Endothelial cell of umbilical vein (primary cell): ENCODE data around the gene CACNA1S. TPM values are rescaled to one million over a fixed set of nuclear protein-coding genes. Genes with fewer than 3 reads are reported as not detected.

Experiments used
- BruUV-seq: library from RNA; stranded (reverse); fragments of 400-500 nt; replicated peaks from 2 replicates; lab custom pipeline; 2021; lab: Mats Ljungman, UMichigan
- CTCF ChIA-PET: fragments of 300-600, 350-600 bp; sonication (Branson Sonifier 250); formaldehyde crosslinking; loops from one replicate; lab custom pipeline; 2021; ENCODE audit warnings: antibody characterized with exemption, inconsistent platforms; lab: Charles Lee
- POLR2A ChIA-PET: fragments of 300-600, 350-600 bp; sonication (Branson Sonifier 250); formaldehyde crosslinking; loops from one replicate; lab custom pipeline; 2021; ENCODE audit warnings: antibody characterized with exemption, inconsistent platforms; lab: Charles Lee
- DNase-seq: peaks from one replicate; pipeline ENCODE4 v3.0.0-alpha.2; 2011; ENCODE audit warnings: low read depth, low spot score
- FAIRE-seq: peaks from 2 replicates; lab custom pipeline; 2011; peaks lifted over from hg19 to GRCh38; lab: Jason Lieb, UNC
- H2AFZ ChIP-seq: 2 replicates; pipeline ENCODE4 v1.6.0; 2012; ENCODE audit warnings: low read depth, low read length, control low read depth, inconsistent platforms
- H3K27ac ChIP-seq: 2 replicates; pipeline ENCODE4 v1.5.1; 2011; ENCODE audit warnings: low read depth, mild to moderate bottlenecking, control low read depth, low read length, moderate library complexity; ENCODE audit not compliant: insufficient read depth
- H3K27me3 ChIP-seq, 2 experiments: 2 replicates each; pipeline versions ENCODE4 v1.6.0 to v1.6.1; 2011; ENCODE audit warnings: low read length in 2 of 2, mixed read lengths in 1 of 2; ENCODE audit not compliant: control insufficient read depth in 2 of 2, insufficient read depth in 2 of 2
- H3K36me3 ChIP-seq, 2 experiments: 2 replicates in 1 of 2; 3 replicates in 1 of 2; pipeline ENCODE4 v1.5.1; 2011; ENCODE audit warnings: low read length in 2 of 2, mild to moderate bottlenecking in 1 of 2, moderate library complexity in 1 of 2; ENCODE audit not compliant: control insufficient read depth in 2 of 2, insufficient read depth in 2 of 2; ENCODE audit errors: extremely low read depth in 1 of 2
- H3K4me1 ChIP-seq: 3 replicates; pipeline ENCODE4 v1.5.1; 2011; ENCODE audit warnings: mild to moderate bottlenecking, low read length; ENCODE audit not compliant: control insufficient read depth, insufficient read depth; ENCODE audit errors: extremely low read depth
- H3K4me2 ChIP-seq: 2 replicates; pipeline ENCODE4 v1.6.1; 2011; ENCODE audit warnings: low read length, control low read depth, mixed read lengths; ENCODE audit not compliant: insufficient read depth
- H3K4me3 ChIP-seq, 3 experiments: fragments of 200-600 bp in 1 of 3; sonication (generic), shearing (Covaris generic) in 1 of 3; replicated peaks in 1 of 3; 2 replicates each; pipeline ENCODE4 v1.5.1; 2011 to 2016; ENCODE audit warnings: control low read depth in 3 of 3, low read length in 3 of 3, mild to moderate bottlenecking in 2 of 3, inconsistent platforms in 1 of 3, low read depth in 1 of 3, moderate library complexity in 1 of 3; ENCODE audit not compliant: insufficient read depth in 1 of 3
- H3K79me2 ChIP-seq: 2 replicates; pipeline ENCODE4 v1.6.0; 2012; ENCODE audit warnings: low read length, inconsistent platforms; ENCODE audit not compliant: control insufficient read depth, insufficient read depth
- H3K9ac ChIP-seq: replicated peaks from 2 replicates; pipeline ENCODE3; 2011; ENCODE audit warnings: low read length, control low read depth; ENCODE audit not compliant: insufficient read depth; ENCODE audit errors: extremely low read depth
- H3K9me1 ChIP-seq: replicated peaks from 3 replicates; pipeline ENCODE4 v1.6.0; 2011; ENCODE audit warnings: mild to moderate bottlenecking, low read length; ENCODE audit not compliant: control insufficient read depth, insufficient read depth; ENCODE audit errors: extremely low read depth
- H3K9me3 ChIP-seq: replicated peaks from 2 replicates; pipeline ENCODE4 v1.5.1; 2012; ENCODE audit warnings: low read length, inconsistent platforms; ENCODE audit not compliant: control insufficient read depth, insufficient read depth
- H4K20me1 ChIP-seq: replicated peaks from 2 replicates; pipeline ENCODE3; 2011; ENCODE audit warnings: mild to moderate bottlenecking, low read length; ENCODE audit not compliant: control insufficient read depth, insufficient read depth; ENCODE audit errors: extremely low read depth
- EZH2 ChIP-seq: IDR thresholded peaks from 2 replicates; pipeline ENCODE4 v1.6.1; 2012; ENCODE audit warnings: borderline replicate concordance, low read depth, mild to moderate bottlenecking, moderate library complexity, low read length, inconsistent platforms; ENCODE audit not compliant: severe bottlenecking
- FOS ChIP-seq: IDR thresholded peaks from 2 replicates; pipeline ENCODE4 v1.6.1; 2011; ENCODE audit warnings: mild to moderate bottlenecking, low read length, moderate library complexity, borderline replicate concordance; ENCODE audit not compliant: insufficient read depth
- GATA2 ChIP-seq: IDR thresholded peaks from 2 replicates; pipeline ENCODE4 v1.7.0; 2011; ENCODE audit warnings: low read depth, mild to moderate bottlenecking, moderate library complexity, mixed read lengths, low read length; ENCODE audit not compliant: insufficient read length, insufficient read depth
- JUN ChIP-seq: IDR thresholded peaks from 2 replicates; pipeline ENCODE4 v1.6.1; 2011; ENCODE audit warnings: borderline replicate concordance, low read depth; ENCODE audit not compliant: insufficient read length, insufficient read depth
- MYC ChIP-seq: IDR thresholded peaks from one replicate; pipeline ENCODE4 v1.6.1; 2011; ENCODE audit warnings: mild to moderate bottlenecking, low read depth, low read length
- POLR2A ChIP-seq: IDR thresholded peaks from 2 replicates; pipeline ENCODE4 v1.6.1; 2012; ENCODE audit warnings: low read depth, mild to moderate bottlenecking, control low read depth, low read length
- POLR2AphosphoS5 ChIP-seq: IDR thresholded peaks from 2 replicates; pipeline ENCODE4 v1.6.1; 2012; ENCODE audit warnings: low read depth, mild to moderate bottlenecking, control low read depth, low read length, moderate library complexity; ENCODE audit not compliant: insufficient read depth
- dilution Hi-C: fragments of 300-500 bp; cut with MboI; formaldehyde crosslinking; loops from one replicate; pipeline ENCODE4 v1.15.0; 2019; ENCODE audit warnings: low sequenced_read_pairs; ENCODE audit not compliant: extremely low pct_ligation_motif_present
- intact Hi-C: fragments of 100-400 bp; cut with micrococcal nuclease; formaldehyde crosslinking; loops from one replicate; pipeline ENCODE4 v1.10.0; 2022
- polyA plus RNA-seq, 4 experiments: library from polyadenylated mRNA; depleted of rRNA in 3 of 4; stranded (reverse) in 3 of 4; unstranded in 1 of 4; fragments of >200 nt; gene quantifications; 2 replicates each; pipeline versions ENCODE4 v1.2.1 to v1.2.3, GENCODE V29; 2011 to 2012; ENCODE audit warnings: missing spikeins in 1 of 4
- total RNA-seq: library from RNA; stranded (reverse); gene quantifications from 2 replicates; pipeline ENCODE4 v1.2.3, GENCODE V29; 2021
- TF ChIP-seq, protein P1 (sequence below), 2 donors: IDR thresholded peaks; 1 replicate in 1 of 2; 2 replicates in 1 of 2; pipeline ENCODE4 v1.5.1; 2011; ENCODE audit warnings: low read length in 2 of 2, mild to moderate bottlenecking in 2 of 2, moderate library complexity in 2 of 2, control low read depth in 1 of 2, inconsistent platforms in 1 of 2, low read depth in 1 of 2; ENCODE audit not compliant: insufficient read depth in 1 of 2; ENCODE audit errors: extremely low read depth in 1 of 2
- TF ChIP-seq, protein P2 (sequence below): IDR thresholded peaks from 2 replicates; pipeline ENCODE4 v1.6.1; 2011; ENCODE audit not compliant: insufficient read depth, insufficient read length

CACNA1S gene
- total and polyA plus RNA-seq, 2 donors (not counting 3 experiments of a cell fraction or from before 2014, with no cell fraction given) = not detected

GRCh38 chr1:201156346-201156745, 44.1 kb upstream of the CACNA1S start:
- CTCF ChIA-PET = interaction anchor here (1.0 kb wide), 1 partner anchor 10 kb away, joined by 3 read pairs; no protein-coding TSS in a partner anchor

More at GRCh38 chr1:201156346-201156745, 44.1 kb upstream of the CACNA1S start:
- dilution Hi-C loops = no loop called here
- no peaks in the 10 kb centered on the region for H3K79me2 ChIP-seq
- no peak overlapping the region for H3K9ac ChIP-seq
- TF ChIP-seq, protein P1, sequence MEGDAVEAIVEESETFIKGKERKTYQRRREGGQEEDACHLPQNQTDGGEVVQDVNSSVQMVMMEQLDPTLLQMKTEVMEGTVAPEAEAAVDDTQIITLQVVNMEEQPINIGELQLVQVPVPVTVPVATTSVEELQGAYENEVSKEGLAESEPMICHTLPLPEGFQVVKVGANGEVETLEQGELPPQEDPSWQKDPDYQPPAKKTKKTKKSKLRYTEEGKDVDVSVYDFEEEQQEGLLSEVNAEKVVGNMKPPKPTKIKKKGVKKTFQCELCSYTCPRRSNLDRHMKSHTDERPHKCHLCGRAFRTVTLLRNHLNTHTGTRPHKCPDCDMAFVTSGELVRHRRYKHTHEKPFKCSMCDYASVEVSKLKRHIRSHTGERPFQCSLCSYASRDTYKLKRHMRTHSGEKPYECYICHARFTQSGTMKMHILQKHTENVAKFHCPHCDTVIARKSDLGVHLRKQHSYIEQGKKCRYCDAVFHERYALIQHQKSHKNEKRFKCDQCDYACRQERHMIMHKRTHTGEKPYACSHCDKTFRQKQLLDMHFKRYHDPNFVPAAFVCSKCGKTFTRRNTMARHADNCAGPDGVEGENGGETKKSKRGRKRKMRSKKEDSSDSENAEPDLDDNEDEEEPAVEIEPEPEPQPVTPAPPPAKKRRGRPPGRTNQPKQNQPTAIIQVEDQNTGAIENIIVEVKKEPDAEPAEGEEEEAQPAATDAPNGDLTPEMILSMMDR (IDR thresholded peaks at IDR 0.05; ENCODE audit: extremely low read depth in 1 of 2, insufficient read depth in 1 of 2, low read depth in 1 of 2, low read length in 2 of 2) = no peak
- TF ChIP-seq GATA2 (no peak), POLR2AphosphoS5 (no peak), JUN (no peak), MYC (no peak), EZH2 (no peak), FOS (no peak), POLR2A (no peak)
- TF ChIP-seq, protein P2, sequence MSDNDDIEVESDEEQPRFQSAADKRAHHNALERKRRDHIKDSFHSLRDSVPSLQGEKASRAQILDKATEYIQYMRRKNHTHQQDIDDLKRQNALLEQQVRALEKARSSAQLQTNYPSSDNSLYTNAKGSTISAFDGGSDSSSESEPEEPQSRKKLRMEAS = no peak
- no TSS peak for BruUV-seq
- DNase-seq (no peak), FAIRE-seq (no peak)
- H3K4me1 ChIP-seq = peaks cover 8% of the 10 kb centered on the region
- no peak overlapping the region for H3K27ac ChIP-seq
- no peak overlapping the region for H3K4me2 ChIP-seq
- H4K20me1 ChIP-seq = no peaks in the 10 kb centered on the region
- POLR2A ChIA-PET = no interaction called here
- H3K4me3 ChIP-seq = no peak overlapping the region
- H3K9me1 ChIP-seq = no peaks in the 10 kb centered on the region
- no peaks in the 10 kb centered on the region for H3K36me3 ChIP-seq
- H3K27me3 ChIP-seq = peaks cover 21 to 30% of the 10 kb centered on the region in 2 experiments
- H2AFZ ChIP-seq = no peak overlapping the region
- intact Hi-C loops = no loop called here
- H3K9me3 ChIP-seq = no peaks in the 10 kb centered on the region
